C4-2B (cell line): Measurements from ENCODE around the gene NDUFAF5.

ENCODE experiments used
- H3K27ac ChIP-seq: fragments of 450-650 bp; 2 replicates; pipeline ENCODE4 v1.5.1; 2017
- ZFX ChIP-seq: fragments of 450-650 bp; IDR thresholded peaks from 2 replicates; pipeline ENCODE4 v1.6.1; 2017
- TF ChIP-seq, protein P1 (sequence below): fragments of 450-650 bp; conservative IDR thresholded peaks from 2 replicates; pipeline ENCODE4 v1.5.1; 2017; ENCODE audit warnings: mild to moderate bottlenecking

The NDUFAF5 gene

DNA sequence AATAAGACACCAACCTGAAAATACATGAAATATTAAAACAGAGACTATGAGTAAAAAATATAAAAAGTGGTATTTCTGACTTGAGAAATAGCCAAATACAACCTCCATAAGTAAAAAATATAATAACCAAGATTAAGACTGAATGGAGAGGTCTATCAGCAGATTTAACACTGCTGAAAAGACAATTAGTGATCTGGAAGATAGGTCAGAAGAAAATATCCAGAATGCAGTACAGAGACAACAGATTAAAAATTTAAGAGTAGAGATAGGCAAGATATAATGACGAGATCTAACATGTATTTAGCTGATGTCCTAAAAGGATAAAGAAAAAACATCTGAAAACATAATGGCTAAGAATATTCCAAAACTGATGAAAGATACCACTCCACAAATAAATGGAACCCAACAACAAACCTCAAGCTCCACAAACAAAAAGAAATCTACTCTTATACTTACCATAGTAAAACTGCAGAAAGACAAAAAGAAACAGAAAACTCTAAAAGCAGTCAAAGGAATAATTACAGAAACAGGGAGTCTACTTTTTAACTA, 18.9 kb upstream of the NDUFAF5 start:
- no peak overlapping the region for H3K27ac ChIP-seq
- no peak for TF ChIP-seq ZFX
- TF ChIP-seq, protein P1, sequence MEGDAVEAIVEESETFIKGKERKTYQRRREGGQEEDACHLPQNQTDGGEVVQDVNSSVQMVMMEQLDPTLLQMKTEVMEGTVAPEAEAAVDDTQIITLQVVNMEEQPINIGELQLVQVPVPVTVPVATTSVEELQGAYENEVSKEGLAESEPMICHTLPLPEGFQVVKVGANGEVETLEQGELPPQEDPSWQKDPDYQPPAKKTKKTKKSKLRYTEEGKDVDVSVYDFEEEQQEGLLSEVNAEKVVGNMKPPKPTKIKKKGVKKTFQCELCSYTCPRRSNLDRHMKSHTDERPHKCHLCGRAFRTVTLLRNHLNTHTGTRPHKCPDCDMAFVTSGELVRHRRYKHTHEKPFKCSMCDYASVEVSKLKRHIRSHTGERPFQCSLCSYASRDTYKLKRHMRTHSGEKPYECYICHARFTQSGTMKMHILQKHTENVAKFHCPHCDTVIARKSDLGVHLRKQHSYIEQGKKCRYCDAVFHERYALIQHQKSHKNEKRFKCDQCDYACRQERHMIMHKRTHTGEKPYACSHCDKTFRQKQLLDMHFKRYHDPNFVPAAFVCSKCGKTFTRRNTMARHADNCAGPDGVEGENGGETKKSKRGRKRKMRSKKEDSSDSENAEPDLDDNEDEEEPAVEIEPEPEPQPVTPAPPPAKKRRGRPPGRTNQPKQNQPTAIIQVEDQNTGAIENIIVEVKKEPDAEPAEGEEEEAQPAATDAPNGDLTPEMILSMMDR, result no peak

- H3K27ac ChIP-seq, result no peak overlapping the region
- TF ChIP-seq, protein P1, result no peak
- no peak for TF ChIP-seq ZFX
These were observed 14.7 kb upstream of the NDUFAF5 start for GRCh38 chr20:13770141-13770540.

DNA sequence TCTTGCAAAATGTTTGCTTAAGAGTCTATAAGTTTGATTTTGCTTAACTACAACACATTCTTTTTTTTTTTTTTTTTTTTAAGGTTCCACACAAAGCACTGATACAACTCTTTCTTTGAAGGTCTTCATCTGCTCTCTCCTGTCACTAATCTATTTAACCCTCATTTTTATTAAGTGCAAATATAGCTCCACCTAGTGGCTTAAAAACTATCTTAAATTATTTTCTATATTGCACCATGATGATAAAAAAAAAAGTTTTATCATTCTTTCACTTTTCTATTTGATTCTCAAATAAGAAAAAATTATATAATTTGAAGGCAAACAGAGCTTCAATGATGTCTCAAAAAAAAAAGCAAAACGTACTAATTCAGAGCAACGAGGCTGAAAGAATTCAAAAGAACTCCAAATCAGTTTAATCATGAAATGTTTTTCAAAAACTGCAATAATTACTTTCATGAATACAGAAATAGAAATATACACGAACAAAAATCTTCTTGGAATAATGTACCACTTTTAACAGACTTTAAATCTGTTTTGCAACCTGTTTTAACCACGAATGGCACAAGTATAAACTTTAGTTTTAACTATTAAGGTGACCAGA, 12.9 kb upstream of the NDUFAF5 start:
- H3K27ac ChIP-seq, result no peak overlapping the region
- TF ChIP-seq ZFX, result no peak
- TF ChIP-seq, protein P1, result peak; percentile 65

- TF ChIP-seq, protein P1, result no peak
- no peak for TF ChIP-seq ZFX
- no peak overlapping the region for H3K27ac ChIP-seq
These were observed 12.3 kb upstream of the NDUFAF5 start for GRCh38 chr20:13772529-13772928.

DNA sequence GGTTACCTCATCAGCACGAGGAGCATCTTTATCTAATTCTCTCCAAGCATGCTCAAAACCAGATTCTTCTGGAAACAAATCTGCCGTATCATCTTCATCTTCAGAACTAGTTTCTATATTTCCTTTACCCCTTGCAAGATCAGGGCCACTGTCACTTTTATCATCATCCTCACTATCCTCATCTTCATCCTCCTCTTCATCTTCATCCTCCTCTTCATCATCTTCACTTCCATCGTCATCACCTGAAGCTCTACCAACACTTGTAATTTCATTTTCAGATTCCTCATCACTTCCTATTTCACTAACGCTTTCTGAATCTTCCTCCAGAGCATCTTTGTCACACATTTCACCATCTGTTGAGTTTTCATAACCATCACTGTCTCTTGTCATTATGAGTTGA, 9.0 kb upstream of the NDUFAF5 start:
- no peak overlapping the region for H3K27ac ChIP-seq
- TF ChIP-seq, protein P1, result no peak
- no peak for TF ChIP-seq ZFX

- H3K27ac ChIP-seq, result no peak overlapping the region
- no peak for TF ChIP-seq ZFX
- TF ChIP-seq, protein P1, result no peak
These were observed 7.6 kb upstream of the NDUFAF5 start for GRCh38 chr20:13777171-13777601.

- TF ChIP-seq, protein P1, result no peak
- TF ChIP-seq ZFX, result no peak
- H3K27ac ChIP-seq, result no peak overlapping the region
These were observed 6.0 kb upstream of the NDUFAF5 start for GRCh38 chr20:13778827-13779226.
